GM21367 (cell line): ENCODE data around the gene KRT1.

Experiments
- ATAC-seq: cut with Tn5 transposase; IDR thresholded peaks from one replicate; pipeline ENCODE4 v1.9.1; 2021; ENCODE audit not compliant: unreplicated experiment

Gene KRT1

DNA sequence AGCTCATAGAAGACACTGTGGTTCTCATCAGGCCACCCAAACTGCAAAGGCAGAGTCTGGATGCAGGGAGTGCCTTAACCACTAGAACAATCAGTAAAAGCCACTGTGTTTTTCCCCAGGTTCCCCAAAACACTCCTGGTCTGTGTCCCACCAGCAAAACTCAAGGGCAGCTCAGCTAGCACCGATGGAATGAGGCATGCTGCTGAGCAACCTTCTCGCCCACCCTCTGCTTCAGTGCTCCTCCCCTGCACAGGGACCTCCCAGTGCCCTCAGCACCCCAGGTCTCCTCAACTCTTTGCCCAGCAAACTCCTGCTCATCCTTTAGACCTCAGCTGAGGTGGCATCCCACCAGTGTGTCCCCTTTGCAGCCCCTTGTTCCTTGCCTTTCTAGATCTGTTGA lies 19.2 kb upstream of the KRT1 start:
- no peak for ATAC-seq

DNA sequence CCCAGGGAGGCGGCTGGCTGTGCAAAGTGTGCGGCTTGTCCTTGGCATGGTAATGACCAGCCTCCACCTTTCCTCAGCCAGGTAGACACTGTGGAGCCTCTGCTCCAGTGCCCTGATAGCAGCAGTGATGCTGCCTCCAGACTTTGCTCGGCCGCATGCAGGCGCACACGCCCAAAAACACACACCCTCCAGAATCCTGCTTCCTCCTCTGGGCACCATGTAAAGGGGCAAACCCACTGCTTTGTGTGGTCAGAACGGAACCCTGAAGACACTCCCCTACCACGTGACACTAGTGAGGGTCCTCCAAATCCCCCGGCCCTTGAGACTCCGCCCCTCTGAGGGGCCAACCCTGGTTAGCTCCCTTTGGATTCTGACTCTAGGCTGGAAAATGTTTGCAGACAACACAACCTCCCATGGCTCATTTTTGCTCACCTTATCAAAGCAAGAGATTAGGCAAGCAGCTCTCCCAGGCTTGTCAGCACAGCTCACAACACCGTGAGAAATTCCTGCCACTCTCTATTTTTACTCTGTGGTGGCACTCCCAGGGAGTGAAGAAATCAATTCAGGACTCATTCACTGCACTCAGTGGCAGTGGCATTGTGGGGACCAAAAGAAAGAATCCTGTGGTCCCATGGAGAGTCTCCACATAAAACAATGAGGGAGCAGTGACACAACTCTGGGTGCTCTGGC lies 18.6 kb upstream of the KRT1 start:
- no peak for ATAC-seq

DNA sequence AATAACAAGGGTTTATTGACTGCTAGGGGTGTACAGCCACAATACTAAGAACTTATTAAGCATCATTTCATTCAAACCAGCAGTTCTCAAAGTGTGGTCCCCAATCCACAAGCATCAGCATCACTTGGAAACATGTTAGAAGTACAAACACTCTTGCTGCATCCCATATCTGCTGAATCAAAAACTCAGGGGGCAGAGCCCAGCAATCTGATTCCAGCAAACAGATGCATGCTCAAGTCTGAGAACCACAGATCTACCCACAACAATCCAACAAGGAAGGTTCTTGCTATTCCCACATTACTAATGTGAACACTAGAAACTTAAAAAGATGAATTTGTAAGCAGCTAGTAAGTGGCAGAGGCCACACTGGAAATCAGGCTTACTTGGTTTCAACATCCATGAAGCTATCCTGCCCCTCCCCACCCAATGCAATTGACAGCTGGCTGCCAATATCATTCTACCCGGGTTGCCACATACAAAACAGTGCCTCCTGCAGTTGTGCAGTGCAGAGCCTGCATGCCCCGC lies 16.9 kb upstream of the KRT1 start:
- ATAC-seq: no peak

DNA sequence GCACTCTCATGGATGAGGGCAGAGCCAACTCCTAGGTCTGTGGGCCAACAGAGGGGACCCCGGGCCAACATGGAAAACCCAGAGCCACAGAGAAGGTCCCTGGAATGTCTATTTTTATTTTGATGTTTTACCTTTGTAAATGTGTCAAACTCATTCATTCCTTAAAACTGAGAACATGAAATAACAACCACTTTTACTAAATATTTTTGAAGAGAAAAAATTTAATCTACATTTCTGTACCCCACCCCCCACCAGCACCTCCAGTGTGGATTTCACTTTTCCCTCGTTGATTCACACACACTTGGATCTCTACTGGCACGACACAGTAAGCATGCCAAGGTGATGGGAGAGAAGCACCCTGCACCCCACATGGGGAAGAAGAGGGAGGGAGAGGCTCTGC lies 16.4 kb upstream of the KRT1 start:
- no peak for ATAC-seq

DNA sequence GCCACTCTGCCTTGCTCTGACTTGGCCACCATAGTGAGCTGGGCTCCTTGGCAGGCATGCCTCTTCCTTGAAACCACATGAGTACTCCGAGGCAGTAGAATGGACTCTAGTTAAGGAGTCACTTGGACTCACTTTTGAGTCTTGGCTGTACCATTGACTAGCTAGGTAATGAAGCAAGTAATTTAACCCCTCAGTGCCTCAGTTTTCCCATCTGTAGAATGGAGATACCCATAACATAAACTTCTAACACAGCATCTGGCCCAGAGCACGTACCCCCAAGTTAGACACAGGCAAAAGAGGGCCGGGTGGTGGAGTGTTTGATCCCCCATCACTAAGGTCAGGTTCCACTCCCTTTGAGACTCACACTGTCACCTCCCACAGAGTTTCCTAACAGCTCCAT lies 14.8 kb upstream of the KRT1 start:
- no peak for ATAC-seq

DNA sequence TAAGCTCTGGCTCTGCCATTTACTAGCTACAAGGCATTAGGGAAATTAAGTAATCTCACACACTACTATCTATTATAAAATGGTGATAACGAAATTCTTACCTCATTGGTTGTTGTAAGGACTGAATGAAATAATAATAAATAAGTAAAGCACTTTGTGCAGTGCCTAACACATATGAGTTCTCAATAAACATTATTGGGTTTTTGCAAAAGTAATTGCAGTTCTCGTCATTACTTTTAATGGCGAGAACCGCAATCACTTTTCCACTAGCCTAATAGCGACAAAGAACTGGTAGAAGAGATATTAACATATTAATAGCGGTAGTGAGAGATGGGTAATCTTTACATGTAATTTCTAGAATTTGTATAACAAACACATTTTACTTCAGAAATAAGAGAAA lies 13.9 kb upstream of the KRT1 start:
- ATAC-seq: no peak

DNA sequence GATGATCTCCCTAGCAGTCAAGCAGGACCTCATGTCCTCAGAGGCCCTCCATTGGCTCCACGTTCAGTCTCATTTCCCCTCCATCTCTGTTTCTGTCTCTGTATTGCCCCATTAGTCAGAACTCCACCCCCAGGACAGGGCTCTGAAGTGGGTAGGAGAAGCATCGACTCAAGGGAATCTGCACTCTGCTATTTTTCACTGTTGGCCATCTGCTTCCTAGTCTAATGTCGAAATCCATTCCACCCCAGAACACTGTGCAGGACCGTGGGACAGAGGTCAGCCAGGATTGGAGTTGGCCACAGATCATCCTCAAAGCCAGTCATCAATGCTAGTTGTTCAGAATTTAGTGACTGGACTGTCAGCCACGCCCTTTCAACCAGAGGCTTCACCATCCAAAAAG lies 13.1 kb upstream of the KRT1 start:
- ATAC-seq: no peak

DNA sequence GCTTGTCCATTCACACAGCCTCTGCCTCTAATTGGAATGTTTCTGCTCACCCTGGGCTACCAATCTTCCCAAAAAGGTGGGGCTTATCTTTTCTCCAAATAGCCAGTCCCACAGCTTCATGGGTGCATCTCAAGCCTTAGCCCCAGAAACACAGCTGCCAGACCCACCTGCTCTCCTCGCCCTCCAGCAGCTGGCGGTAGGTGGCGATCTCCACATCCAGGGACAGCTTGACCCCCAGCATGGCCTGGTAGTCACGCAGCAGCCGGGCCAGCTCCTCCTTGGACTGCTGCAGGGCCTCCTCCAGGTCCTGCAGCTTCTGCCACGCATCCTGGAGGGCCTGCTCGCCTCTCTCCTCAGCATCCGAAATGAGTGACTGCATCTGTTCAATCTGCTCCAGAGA lies 12.0 kb upstream of the KRT1 start:
- no peak for ATAC-seq

DNA sequence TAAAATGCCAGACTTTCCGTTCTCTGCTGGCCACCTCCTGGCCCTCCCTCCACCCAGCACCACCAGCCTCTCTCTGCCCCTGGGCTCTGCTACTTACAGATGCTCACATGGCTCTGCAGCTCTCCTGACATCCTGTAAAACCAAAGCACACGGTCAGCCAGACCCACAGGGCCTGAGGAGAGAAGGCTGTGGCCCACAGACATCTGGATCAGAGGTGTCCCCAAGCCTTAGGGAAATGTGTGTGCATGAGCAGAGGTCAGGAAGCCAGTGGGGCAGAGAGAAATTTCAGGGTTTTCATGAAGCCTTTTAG lies 11.6 kb upstream of the KRT1 start:
- no peak for ATAC-seq

DNA sequence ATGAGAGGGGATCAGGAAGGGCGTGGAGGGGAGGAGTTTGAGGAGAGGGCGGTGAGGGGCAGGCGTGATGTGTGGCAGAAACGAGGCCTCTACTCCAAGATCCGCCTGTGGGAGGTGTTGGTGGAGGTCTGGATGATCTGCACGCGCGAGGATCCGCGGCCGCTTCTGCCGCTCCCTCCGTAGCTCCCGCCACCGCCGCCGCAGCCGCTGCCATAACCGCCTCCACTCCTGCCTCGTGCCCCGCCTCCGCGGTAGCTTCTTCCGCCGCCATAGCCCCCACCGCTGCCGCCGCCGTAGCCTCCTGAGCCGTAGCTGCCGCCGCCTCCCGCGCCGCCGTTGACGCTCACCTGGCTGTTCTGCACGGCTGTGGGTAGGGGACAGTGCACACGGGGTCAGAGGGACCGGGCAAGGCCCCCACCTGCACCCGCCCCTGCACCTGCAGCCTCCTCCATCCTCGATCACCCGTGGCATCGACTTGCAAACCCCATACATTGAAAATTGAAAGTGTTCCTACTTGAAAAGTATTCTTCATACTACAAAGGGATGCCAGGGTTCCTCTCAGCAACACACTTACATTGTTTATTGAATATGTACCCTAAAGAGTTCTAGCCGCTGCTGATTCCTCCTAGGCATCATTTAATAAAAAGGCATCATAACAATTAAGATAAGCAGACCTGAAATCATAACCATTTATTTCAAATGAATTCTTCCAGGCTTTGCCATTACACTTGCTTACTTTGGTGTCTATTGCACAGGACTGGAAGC lies 11.1 kb upstream of the KRT1 start:
- no peak for ATAC-seq

DNA sequence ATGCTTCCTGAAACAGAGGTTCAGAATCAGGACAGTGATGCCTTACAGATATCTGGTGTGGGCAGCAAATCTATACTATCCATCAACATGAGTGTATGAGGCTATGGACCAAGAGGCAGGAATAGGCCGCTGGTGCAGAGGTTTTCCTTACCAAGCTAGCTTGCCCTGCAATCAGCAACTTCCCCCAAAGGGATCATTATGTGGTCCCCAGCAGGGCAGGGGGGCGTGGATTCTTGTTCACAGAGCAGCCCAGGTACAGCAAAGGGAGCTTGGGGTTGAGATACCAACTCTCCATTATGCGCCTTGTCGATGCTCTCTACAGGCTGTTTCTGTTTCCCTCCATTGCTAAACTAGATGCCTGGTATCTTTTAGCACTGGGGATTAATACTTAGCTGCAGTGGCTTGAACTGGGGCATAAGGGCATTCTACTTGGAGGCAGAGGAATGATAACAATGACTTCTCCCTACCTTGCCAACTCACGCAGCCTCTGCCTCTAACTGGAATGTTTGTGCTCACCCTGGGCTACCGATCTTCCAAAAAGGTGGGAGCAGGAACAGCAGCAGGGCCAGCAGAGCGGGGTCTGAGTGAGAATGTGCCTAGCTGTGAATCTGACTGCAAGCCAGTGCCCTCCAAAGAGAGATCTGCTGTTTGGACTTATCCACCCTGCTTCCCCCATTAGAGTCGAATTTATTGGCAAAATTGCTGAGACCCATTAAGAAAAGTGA lies 10.3 kb upstream of the KRT1 start:
- no peak for ATAC-seq

DNA sequence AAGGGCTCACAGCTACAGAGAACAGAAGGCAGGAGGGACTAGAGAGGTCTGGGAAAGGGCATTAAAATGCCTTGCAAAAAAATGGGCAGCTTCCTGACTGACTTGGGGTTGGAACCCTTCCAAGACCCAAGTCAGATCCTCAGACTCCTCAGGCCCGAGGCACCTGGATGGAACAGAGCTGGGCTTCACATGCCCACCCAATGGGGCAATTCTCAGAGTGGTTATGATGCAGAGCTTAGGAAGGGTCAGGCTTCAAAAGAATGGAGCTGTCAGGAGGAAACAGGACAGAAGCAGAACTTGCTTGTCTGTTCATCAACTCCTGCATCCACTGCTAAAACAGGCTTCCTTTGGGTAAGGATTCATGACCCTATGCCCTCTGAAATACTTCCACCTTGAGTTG lies 9.7 kb upstream of the KRT1 start:
- no peak for ATAC-seq

DNA sequence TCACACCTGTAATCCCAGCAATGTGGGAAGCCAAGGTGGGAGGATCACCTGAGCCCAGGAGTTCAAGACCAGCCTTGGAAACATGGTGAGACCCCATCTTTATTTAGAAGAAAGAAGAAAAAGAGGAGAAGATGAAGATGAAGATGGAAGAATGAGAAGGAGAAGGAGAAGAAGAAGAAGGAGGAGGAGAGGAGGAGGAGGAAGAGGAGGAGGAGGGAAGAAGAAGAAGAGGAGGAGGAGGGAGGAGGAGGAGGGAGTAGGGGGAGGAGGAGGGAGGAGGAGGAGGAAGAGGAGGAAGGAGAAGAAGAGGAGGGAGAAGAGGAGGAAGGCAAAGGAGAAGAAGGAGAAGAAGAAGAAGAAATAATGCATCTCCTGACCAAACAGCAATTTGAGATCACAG lies 9.0 kb upstream of the KRT1 start:
- ATAC-seq: no peak

DNA sequence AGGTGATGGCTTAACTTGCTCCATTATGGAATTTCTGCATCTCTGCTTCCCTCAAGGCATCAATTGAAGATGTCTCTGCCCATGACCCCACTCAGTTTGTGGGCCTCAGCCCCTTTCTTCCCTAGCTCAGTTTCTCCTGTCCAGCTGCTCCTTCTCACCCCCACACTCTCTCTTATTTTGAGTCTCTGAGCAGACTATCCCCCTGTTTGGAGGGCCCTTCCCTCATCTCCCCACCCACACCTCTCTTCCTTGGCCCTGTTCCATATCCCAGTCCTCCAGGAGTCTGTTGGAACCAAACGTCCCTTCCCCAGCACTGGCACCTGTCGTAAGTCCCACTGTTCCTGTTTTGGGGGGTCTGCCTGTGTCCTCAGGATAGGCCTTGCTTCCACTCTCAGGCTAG lies 8.3 kb upstream of the KRT1 start:
- no peak for ATAC-seq

DNA sequence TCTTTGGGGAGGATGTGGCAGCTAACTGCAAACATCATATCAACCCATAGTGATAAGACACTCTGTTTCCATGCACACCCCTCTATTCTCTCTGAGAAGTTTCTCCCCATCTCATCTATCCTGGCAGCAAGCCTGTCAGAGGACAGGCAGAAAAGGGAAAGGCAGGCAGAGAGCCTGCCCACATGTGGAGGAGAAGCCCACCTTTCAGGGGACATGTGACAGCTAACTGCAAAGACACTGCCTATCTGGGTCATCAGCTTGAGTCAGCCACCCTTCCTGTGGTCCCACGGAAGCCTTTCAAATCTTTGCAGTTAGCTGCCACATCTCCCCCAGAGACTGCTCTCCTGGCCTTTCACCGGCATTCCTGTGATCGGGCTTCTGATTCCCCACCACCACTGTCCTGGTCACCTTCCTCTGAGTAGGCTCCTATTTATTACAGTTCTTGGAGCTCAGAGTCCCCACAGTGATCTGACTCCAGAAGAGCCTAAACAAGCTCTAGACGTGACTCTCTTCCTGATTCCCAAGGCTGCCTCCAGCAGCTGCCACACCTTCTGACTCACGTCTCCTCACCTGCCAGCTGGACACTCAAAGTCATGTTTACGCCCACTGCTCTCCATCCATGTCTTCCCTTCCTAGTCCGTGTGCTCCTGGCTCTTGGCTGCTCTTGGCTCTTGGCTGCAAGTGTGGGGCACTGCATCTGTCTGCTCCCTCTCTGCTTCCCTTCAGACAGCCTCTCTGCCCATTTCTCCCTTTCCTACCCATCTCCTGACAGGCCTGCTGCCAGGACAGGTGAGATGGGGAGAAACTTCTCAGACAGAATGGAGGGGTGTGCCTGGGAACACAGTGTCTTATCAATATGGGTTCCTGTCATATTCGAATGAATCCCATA lies 7.5 kb upstream of the KRT1 start:
- no peak for ATAC-seq

DNA sequence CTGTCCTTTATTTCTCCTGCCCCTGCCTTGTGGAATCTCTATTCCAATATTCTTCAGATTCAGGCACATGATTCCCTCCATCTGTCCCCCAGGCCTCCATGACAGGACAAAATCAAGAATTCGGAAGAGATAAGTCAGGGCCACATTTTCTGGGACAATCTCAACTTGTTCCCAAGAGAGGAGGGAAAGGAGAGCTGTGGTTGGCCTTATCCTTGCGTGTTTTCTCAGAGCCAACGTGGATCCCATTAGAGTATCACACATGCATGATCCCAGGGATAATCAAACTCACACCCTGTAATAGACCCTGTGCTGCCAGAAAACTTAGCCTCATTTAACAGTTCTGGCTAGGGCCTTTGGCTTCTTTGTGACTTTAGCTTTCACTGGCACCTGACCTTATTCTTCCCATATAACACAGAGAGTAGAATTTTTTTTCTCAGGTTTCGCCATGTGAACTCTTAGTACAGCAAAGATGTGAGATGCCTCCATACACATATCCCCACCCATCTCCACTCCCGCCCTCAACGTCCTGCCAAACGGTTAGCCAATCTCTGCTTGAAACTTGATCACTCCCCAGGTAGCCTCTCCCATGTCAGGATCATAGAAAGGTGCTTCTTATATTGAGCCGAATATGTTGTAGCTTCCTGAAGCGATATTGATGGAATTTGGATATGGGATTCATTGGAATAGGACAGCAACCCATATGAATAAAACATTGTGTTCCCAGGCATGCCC lies 6.7 kb upstream of the KRT1 start:
- ATAC-seq: no peak

DNA sequence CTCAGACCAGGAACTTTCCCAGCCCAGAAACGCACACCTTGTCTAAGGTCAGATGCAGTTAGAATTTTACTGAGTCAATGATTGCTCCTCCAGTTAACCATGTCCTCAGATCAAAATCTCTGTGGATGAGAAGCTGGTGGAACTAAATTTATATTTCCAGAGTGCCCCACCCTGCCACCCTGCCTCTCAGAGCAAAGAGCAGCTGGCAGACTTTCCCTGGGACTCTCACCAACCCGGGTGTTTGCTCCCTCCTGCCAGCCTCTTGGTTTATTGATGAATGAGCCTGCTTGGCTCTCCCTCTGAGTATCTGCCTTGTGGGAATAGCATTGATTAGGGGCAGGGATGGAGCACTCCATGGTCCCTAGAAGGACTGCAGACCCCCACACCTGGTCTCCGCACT lies 5.9 kb upstream of the KRT1 start:
- no peak for ATAC-seq

DNA sequence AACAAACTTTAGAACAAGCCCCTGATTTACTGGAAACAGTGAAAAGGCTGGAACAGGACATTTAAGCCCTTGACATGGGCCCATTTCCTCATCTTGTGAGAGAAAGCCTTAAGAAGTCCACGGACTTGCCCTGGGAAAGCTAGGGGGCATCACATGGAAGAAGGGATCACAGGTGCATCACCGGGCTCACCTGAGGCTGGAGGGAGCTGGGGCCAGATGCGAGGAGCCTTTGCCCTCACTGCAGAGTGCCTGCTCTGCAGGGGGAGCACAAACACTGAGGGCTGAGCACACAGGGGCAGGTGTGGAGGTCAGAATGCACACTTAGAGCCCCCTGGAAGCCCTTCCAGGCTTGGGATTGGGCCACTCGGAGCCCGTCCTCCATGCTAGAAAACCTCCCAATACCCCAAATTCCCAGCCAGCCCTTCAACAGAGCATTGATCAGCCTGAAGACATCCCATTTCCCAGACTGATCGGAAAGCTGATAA lies 5.2 kb upstream of the KRT1 start:
- no peak for ATAC-seq

DNA sequence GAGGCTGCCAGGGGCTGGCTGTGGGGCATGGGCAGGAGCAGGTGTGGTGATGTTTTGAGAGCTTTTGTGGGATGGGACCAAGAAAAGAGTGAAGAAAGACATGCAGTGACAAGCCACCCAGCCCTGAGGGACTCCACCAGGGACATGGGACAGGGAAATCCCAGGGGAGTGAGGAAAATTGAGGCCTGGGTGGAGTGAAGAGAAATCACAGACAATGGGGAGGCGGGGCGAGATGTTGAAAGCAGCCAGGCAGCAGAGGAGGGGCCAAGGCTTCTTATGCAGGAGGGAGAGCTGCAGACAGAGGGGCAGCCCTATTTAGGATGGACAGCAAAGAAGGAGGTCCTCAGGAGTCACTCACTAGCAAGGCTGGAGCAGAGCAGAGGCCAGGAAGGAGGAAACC lies 4.2 kb upstream of the KRT1 start:
- ATAC-seq: no peak

DNA sequence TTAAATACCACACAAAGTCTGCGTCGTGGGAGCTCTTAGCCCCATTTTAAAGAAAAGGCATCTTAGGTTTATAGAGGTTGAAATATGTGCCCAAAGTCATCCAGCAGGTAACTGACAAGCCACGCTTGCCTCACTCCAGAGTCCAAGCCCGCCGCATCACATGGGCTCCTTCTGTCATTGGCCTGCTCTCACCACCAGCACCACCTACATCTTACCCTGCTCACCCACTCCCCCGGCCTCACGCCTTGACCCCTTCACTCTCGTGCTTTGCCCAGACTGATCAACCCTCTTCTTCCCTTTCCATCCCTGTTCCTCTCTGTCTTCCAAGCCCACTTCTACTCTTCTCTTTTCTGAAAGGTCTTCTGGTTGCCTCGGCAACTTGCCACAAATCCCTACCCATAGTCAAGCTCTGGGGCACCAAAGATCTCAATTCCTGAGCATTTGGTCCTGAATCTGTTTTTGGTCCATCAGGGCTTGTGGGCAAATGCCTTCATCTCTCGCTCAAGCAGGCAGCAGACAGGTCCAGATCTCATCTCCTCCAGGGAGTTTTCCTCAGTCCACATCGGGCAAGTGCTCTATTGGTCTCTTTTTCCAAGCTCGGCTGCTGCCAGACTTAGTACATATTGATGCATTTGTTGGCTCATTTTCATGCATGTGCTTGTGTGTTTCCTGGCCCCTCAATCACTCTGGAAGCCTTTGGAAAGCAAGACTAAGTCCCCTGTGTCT lies 3.5 kb upstream of the KRT1 start:
- no peak for ATAC-seq
